ENCODE data around the gene RNF150.

- no peak for TF ChIP-seq CTCF (IDR thresholded peaks at IDR 0.05)
- no peak for TF ChIP-seq POLR2A (IDR thresholded peaks at IDR 0.05)
Observed at GRCh38 chr4:140906993-140907962, 226.0 kb downstream of the RNF150 start.

Data from body of pancreas (tissue), 4 donors.